Measurements from ENCODE around the gene PACRG. TPM values are rescaled to one million over a fixed set of nuclear protein-coding genes. Genes with fewer than 3 reads are reported as not detected.

Gene PACRG
- polyA plus RNA-seq, 12 donors: 1.5 to 4.3 (median 2.0) TPM; not detected in 2

DNA sequence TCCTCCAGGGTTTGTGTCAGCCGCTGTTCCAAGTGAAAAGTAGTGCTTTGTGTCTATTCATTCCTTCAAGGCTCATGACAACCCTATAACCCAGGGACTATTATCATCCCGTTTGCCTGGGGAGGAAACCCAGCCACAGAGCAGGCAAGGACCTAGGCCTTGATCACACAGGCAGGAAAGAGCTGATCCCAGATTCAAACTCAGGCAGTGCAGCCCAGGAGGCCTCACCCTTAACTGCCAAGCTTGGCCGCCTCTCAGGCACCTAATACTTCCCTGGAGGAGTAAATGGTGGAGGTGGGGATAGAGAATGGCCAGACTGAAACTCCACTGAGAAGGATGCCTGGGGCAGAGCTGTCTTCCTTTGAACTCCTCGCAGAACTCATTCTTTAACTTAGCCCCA, 471.6 kb downstream of the PACRG start:
- no peak for DNase-seq

DNA sequence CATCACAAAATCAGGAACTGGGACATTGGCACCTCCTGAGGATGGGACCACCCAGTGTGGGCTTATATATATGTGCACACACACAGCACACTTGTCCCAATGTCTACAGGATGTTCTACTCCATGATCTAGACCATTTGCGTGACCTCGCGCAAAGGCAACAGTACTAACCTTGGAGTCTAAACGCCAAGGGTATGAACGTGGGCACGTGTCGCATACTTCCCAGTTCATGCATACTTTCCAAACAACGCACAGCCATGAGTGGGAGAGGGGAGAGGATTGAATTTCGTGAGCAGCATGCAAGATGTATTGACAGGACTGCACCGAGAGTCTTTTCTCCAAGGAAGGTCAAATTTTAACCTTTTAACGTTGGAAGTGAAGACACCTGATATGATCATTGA, 472.5 kb downstream of the PACRG start:
- DNase-seq: no peak

DNA sequence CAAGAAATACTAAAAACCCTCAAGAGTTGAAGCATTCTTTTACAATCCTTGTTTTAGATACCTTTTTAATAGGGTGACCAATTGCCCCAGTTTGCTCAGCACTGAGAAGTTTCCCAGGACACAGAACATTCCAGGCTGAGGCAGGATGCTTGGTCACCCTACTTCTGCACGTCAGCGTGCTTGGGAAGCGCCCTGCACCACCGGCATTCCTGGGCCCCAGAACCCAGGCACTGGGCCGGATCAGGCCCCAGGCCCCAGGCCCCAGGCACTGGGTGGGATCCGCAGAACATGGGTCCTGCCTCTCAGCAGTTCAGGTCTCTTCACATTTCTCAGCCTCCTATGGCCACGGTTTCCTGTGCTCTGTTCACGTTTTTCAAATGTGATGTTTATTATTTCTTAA, 472.9 kb downstream of the PACRG start:
- DNase-seq: no peak

DNA sequence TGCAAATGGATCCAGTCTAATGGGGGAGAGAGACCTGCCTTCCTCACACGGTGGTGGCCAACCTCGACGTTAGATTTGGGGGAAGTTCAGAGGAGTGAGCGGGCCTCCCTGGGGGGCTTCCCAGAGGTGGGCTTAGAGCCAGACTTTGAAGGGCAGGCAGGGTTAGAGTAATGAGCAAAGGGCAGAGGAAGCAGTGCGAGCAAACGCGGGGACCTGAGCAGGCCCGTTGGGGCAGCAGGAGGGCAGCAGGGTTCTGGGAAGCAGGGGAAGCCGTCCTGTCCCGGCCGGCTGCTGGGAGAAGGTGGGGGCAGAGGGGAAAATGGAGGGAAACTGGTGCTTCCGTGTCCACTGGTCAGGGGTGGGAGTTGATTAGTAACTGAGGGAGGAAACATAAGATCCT, 474.1 kb downstream of the PACRG start:
- no peak for DNase-seq

DNA sequence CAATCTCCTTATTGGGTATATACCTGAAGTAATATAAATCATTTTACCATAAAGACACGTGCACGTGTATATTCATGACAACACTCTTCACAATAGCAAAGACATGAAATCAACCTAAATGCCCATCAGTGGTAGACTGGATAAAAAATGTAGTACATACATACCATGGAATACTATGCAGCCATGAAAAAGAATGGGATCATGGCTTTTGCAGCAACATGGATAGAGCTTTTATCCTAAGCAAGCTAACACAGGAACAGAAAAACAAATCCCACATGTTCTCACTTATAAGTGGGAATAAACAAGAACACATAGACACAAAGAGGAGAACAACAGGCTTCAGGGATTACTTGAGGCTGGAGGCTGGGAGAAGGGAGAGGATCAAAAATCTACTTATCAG, 478.4 kb downstream of the PACRG start:
- no peak for DNase-seq

DNA sequence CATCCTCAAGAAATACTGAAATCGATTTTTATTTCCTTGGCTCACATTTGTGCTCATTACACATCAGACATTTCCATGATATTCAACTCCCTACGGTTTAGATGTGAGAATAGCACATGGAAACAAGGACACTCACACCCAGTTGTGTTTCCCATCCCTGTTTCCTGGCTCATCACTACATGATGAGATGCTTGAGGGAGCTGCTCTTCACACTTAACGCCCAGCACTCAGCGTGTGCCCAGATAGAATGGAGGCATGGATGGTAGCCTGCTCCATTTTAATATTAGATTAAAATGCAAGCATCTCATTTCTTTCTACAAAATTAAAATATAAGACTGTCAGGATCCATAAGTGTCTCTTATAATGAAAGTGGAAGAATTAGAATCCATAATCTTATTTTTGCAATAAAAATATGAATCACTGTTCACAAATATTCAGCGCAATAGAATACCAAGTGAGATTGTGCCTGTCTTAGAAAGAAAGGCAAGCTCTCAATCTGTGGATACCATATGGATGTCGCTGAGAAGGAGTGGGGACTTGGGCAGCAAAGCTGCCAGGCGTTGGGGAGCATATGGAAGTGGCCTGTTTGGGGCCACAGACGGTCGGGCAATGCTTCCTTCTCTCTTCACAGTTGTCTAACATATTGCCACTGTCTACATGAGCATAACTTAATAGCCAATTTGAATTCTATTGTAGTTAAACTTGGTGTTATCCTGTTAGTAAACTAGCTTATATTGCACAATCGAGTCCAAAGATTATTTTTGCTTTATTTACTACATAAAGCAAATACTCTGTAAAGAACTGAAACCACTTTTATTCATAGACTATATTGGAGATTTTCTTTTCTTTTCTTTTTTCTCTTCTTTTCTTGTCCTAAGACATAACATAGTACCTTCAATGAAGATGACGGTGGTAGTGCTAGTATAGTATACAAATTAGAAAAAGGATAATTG, 479.9 kb downstream of the PACRG start:
- DNase-seq: no peak

DNA sequence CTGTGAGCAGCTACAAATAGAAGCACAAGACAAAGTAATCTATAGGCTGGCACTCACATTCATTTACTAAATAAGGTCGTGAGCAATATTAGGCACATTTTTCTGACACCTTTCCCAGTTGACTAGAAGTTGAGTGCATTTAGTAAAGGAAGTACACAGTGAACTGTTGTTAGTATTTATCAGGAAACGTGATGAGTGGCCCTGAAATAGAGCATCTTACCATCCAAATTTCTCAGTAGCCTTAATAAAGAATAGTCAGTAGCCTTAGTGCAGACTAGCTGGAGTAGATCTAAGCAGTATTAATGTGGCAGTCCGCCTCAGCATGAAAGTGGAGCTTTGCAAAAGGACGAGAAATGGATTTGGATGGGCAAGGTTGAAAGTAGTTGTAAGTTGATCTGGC, 481.2 kb downstream of the PACRG start:
- DNase-seq: no peak

DNA sequence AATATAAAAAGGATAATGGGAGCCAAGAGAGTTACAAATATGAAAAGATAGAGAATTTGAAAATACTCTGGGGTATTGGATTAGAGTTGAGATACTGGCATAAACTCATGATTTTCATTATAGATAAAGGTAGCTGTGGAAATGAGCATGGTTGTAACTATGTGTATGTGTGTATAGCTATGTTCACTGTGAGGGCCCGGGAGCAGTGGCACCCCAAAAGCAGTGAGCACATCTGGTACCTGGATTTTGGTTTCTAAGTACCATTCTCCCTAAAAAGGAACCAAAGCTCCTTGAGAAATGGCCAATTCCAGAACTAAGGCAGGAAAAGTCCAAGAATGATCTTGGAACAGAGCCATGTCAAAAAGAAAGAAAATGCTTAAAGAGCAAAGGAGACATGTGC, 484.3 kb downstream of the PACRG start:
- DNase-seq: no peak

DNA sequence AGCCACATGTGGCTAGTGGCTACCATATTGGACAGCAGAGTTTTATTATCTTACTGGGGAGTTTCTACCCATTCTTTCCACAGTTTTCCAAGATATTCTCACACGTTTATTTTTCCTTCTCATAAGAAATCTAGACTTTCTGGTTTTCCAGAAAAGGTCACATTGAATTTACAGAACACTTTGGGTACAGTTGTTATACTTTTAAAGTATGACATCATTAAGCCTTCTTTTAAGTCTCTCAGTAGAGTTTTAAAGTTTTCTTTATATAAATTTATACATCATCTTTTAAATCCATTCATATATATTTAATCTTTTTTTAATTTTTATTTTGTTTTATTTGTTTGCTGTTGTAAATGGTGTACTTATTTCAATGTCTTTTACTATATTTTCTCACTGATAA, 486.5 kb downstream of the PACRG start:
- no peak for DNase-seq

DNA sequence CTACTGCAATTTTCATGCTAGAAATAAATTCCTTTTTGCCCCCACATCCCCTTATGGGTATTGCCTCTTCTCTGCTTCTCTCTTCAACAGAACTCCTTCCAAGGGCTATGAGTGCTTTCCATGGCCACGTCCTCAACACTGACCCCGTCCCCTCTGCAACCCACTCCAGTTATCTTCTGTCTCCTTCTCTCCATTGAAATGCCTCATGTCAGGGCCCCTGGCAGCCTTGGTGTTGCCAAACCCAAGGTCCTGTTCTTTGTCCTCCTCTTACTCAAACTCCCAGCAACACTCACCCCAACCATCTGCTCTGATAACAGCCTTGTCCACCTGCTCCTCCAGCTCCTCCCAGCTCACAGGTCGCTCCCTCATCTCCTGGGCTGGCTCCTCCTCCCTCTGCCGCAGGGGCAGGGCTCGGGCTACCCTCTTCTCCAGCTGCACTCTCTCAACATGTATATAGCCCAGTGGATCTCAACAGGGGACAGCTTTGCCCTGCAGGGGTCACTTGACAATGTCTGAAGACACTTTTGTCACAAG, 490.7 kb downstream of the PACRG start:
- DNase-seq: no peak

DNA sequence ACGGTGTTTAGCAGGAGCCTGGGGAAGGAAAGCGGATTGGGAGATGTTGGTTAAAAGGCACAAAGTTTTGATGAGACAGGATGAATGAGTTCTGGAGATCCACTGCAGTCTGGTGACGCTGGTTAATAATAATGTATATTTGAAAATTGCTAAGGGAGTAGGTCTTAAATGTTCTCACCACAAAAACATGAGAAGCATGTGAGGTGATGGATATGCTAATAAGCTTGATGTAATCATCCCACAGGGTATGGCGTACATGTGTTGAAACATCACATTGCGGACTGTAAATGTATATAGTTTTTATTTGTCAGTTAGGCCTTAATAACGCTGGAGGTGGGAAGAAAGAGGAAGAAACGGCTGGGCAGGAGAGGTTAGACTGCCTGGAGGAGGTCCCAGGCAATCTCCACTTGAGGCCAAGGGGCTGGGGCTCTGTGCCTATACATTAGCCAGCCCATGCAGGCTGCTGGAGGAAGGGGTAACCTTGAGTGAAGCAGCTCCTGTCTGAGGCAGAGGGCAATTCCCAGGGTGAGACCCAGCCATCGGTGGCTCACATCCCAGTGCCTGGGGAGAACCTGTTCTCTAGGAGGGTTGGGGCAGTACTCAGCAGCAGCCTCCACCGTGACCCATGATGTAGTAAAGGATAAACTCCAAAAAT, 498.5 kb downstream of the PACRG start:
- DNase-seq: no peak

DNA sequence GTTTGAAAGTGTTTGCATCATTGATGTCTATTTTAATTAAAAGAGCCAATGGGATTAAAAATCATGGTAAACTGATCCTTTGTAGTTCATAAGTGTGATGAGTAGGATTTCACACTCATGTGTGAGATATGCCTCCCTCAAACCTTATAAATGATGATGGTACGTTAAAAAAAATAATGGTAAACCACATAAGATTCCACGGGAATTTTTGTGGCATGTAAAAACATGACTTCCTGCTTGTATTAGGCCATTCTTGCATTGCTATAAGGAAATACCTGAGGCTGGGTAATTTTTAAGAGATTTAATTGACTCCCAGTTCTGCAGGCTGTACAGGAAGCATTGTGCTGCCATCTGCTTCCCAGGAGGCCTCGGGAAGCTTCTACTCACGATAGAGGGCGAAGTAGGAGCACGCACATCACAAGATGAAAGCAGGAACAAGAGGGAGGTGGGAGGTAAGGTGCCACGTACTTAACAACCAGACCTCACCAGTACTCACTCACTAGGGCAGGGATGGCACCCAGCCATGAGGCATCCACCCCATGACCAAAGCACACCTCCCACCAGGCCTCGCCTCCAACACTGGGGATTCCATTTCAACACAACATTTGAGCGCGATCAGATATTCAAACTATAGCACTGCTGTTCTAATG, 499.2 kb downstream of the PACRG start:
- DNase-seq: no peak

DNA sequence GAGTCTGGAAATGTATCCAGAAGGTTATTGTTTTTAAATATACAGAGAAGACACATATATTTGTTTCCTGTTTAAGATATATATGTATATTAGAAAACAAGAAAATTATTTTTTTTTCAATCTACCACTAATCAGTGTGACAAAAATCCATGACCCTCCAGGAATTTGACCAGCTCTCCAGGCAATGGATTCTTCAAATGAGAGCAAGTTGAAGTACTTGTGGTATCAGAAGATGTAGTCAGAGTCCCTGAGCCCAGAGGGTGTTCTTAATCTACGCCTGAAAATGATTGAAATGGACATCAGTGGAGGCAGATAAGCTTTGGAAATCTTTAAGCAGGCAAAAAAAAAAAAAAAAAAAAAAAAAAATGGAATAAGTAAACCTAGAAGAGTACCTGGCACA, 500.3 kb downstream of the PACRG start:
- DNase-seq: no peak

DNA sequence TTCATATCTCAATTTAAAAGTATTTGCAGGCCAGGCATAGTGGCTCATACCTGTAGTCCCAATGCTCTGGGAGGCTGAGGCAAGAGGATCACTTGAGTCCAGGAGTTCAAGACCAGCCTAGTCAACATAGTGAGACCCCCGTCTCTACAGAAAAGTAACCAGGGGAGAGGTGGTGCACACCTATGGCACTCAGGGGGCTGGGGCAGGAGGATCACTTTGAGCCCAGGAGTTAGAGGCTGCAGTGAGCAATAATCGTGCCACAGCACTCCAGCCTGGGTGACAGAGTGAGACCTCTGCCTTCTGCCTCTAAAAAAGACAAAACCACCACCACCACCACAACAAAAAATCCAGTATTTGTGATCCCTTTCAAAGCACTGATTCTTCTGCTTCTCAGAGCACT, 501.3 kb downstream of the PACRG start:
- DNase-seq: no peak

DNA sequence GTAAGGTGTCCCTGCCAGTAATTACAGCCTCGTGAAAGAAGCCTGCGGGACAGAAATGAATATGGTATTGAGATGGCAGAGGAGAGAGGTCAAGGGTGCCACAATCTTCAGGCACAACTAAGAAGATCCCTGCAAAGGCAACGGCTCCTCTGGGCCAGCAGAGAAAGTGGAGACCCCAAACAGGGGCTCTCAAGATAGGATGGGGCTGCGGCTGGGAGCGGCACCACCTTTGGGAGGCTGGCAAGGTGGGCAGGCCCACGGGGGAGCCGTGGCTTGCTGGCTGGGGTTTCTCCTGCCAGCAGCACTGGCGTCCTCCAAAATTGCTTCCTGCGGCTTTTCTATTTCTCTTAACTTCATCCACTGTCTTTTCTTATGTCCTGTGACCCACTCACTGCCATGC, 503.1 kb downstream of the PACRG start:
- DNase-seq: no peak

DNA sequence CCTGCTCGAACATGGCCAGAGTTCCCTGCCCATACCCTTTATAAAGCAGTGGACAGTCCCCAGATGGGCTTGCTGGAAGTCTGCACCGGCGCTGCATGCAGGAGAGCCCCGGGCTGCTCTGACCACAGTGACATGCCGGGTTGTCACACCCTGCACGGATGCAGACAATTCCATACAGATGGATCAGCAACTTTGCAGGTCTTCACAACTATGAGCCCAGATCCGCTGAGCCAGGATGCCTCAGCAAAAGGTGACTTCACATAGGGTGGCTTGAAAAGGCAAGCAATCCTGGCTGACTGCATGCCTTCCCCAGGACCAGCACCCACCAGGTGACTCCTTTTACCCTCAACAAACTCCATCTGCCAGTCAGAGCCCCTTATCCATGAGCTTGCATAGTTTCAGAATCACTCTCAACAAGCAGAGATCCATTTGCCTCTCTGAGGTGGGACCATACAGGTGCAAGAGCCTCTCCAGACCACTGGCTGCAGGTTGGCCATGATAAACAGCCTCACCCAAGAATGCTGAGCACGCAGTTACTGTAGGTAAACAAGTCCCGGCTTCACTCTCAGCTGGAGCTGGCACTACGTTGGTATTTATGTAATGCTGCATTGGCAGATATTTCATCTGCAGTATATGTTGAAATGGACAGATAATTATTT, 503.7 kb downstream of the PACRG start:
- no peak for DNase-seq

DNA sequence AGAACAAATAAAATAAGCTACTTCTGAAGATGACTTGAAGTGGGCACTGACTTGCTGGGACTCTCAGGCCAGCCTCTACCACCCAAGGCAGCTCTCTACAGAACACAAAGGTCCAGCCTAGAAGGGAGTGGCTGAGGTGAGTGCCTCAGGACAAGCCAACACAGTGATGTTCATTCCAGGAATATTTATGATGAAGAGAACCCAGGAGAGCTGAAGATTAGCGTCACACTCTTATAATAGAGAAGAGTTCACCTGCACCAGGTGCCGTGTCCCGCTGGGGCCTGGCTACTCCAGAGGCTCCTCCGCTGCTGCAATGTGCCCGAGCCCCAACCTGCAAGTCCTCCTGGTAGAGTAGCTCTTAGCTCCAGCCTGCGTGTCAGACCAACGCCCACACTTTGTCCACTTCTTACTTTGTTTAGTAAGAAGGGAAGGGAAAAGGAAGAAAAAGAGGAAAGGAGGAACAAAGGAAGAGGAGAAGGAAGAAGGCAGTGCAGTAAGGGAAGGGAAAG, 504.3 kb downstream of the PACRG start:
- DNase-seq: no peak

DNA sequence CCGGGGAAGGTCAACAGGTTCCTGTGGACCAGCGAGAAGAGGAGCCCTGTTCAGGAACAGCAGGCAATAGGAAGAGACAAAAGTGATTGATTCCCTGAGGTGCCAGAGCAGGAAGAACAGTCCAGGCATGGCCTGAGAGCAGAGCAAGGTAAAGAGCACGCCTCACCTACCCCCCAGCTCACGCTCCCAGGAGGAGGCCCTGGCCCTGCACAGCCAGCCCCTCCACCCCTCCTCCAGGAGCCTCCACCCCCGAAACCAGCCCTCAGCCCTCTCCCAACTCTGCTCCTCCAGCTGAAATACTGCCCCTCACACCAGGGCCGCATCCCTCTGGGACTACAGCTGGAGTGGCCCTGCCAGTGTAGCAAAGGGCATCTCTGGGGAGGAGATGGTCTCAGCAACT, 504.9 kb downstream of the PACRG start:
- no peak for DNase-seq

DNA sequence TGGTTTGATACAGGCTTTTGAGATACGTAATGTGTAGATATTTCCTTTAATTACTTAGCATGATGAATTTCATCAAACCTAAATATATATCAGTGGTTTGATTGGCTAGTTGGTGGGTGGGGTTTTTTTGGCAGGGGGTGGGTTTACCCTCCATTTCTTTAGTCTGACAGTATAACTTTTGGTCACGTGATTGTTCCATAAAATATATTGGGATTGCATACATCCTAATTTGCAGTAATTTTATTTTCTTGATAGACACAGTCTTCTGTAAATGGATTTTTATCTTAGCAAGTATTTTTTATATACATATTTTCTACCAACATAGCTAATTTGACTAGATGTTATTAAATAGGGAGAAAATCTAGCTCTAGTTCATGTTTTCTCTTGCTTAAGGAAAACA, 509.3 kb downstream of the PACRG start:
- DNase-seq: no peak

DNA sequence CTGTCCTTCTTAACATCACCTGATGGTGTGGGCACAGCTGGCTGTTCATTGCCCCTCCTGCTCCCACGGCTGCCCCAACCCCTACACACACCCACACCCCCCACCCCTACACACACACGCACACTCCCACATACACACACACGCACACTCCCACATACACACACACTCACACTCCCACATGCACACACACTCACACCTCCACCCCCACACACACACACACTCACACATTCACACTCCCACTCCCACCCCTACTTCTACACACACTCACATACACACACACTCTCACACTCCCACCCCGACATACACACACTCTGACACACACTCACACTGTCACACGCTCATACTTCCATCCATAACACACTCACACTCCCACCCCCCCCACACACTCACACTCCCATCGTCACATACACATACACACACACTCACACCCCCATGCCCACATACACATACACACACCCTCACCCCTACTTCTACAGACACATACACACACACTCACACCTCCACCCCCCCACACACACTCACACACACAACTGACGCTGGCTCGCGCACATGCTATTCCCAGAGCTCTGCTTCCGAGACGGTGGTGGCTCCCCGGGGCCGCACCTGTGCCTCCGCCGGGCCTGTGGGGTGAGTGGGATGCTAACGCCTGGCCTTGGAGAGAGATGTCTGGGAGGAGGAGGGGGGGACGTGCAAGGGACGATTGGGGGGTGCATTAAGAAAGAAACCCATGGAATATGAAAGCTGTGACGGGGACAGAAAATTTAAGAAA, 512.0 kb downstream of the PACRG start:
- DNase-seq: no peak

DNA sequence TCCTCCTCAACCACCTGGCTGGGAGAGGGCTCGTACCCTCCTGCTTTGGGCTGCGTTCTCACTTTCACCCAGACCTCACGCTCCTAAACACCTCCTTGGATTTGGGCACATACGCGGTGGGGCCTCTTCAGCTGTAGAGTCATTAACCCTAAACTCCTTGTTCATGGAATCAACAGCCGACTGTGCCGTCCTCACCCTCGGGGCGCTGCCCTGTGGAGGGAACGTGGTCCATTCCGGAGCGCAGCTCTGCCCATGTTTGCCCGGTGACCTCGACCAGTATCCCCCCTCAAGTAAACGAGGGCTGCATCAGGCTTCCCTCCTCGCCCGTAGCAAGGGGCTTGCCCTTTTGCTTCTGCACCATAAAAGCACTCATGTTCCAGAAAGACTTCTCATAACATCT, 512.8 kb downstream of the PACRG start:
- DNase-seq: no peak
